Gastrocnemius medialis (tissue), 4 donors: ENCODE measurements around the gene GPRIN1. TPM values are rescaled to one million over a fixed set of nuclear protein-coding genes. Genes with fewer than 3 reads are reported as not detected.
"Not testable (repeated sequence)": the region's sequence is repeated elsewhere in the genome, so short reads cannot be mapped to it uniquely, and the experiment has no call there.

Source experiments
- ATAC-seq, 2 donors: fragments of 150-250 bp; one replicate each; pipeline ENCODE4 v1.9.1; 2016
- DNase-seq, 2 donors: peaks; one replicate each; pipeline ENCODE4 v3.0.0-alpha.2; 2019
- H3K27ac ChIP-seq, 4 donors: fragments of 200-600 bp; sonication (generic); 1 replicate in 1 of 4; 2 replicates in 3 of 4; pipeline ENCODE4 v1.5.1; 2016 to 2018; ENCODE audit warnings: mild to moderate bottlenecking in 2 of 4, moderate library complexity in 1 of 4
- H3K27me3 ChIP-seq, 3 donors: fragments of 200-600 bp; sonication (generic) in 2 of 3; 1 replicate in 1 of 3; 2 replicates in 2 of 3; pipeline versions ENCODE4 v1.5.1 to v1.6.0; 2016 to 2019; ENCODE audit warnings: mild to moderate bottlenecking in 1 of 3, moderate library complexity in 1 of 3
- H3K36me3 ChIP-seq, 2 donors: fragments of 200-600 bp; sonication (generic) in 1 of 2; one replicate each; pipeline ENCODE4 v1.5.1; 2017 to 2018
- H3K4me1 ChIP-seq, 2 donors: fragments of 200-600 bp; sonication (generic) in 1 of 2; one replicate each; pipeline ENCODE4 v1.5.1; 2016 to 2017; ENCODE audit warnings: mild to moderate bottlenecking in 2 of 2
- H3K4me3 ChIP-seq, 4 donors: fragments of 200-600 bp; sonication (generic) in 3 of 4; 1 replicate in 1 of 4; 2 replicates in 3 of 4; pipeline ENCODE4 v1.5.1; 2016 to 2019; ENCODE audit warnings: mild to moderate bottlenecking in 2 of 4
- H3K9me3 ChIP-seq, 3 donors: fragments of 200-600 bp; sonication (generic) in 2 of 3; 1 replicate in 1 of 3; 2 replicates in 2 of 3; pipeline ENCODE4 v1.5.1; 2016 to 2019
- CTCF ChIP-seq, 5 experiments: fragments of 450-650 bp in 3 of 5; fragments of 200-600 bp in 2 of 5; sonication (generic) in 2 of 5; IDR thresholded peaks in 4 of 5; conservative IDR thresholded peaks in 1 of 5; 1 replicate in 4 of 5; 2 replicates in 1 of 5; pipeline ENCODE4 v1.5.1; 2016 to 2019; ENCODE audit warnings: antibody characterized with exemption in 5 of 5, mild to moderate bottlenecking in 3 of 5, moderate library complexity in 3 of 5
- POLR2A ChIP-seq, 2 donors: fragments of 450-650 bp; IDR thresholded peaks; one replicate each; pipeline ENCODE4 v1.6.1; 2017; ENCODE audit warnings: antibody characterized with exemption in 2 of 2, mild to moderate bottlenecking in 2 of 2, moderate library complexity in 2 of 2
- in situ Hi-C, 4 donors: fragments of 200-750 bp; cut with MboI; loops; one replicate each; pipeline versions ENCODE4 v1.15.0 to v1.8.0; 2017; ENCODE audit warnings: low sequenced_read_pairs in 4 of 4
- intact Hi-C: fragments of 100-400 bp; cut with DNase I; formaldehyde crosslinking; loops from one replicate; pipeline ENCODE4 v1.15.1; 2023; ENCODE audit warnings: low total_unique reads
- total RNA-seq, 4 donors: library from RNA; depleted of rRNA; stranded (reverse); fragments of >200 nt; gene quantifications; one replicate each; pipeline versions ENCODE4 v1.1.0 to v1.2.3, GENCODE V29; 2016

The GPRIN1 gene
- total RNA-seq, 4 donors from 2014 or later = 0.35 to 0.78 (median 0.47) TPM

GRCh38 chr5:176603091-176603490 is 6.9 kb downstream of the GPRIN1 start:
- TF ChIP-seq POLR2A (IDR thresholded peaks at IDR 0.05) = no peak
- no peak for TF ChIP-seq CTCF (IDR thresholded peaks at IDR 0.05 in 4 of 5, conservative IDR thresholded peaks at IDR 0.05 in 1 of 5)
- Histone ChIP-seq H3K27me3 (peaks cover 0 to 1% (median 0%) of the 10 kb centered on the region in 3 donors), H3K36me3 (no peaks in the 10 kb centered on the region), H3K27ac (no peak overlapping the region), H3K4me3 (no peak overlapping the region), H3K9me3 (no peaks in the 10 kb centered on the region), H3K4me1 (no peaks in the 10 kb centered on the region)
- in situ Hi-C loops = no loop called here
- no peak for ATAC-seq
- DNase-seq = no peak
- intact Hi-C loops = no loop called here

- DNase-seq (no peak), ATAC-seq (no peak)
- intact Hi-C loops = no loop called here
- TF ChIP-seq POLR2A (IDR thresholded peaks at IDR 0.05) = no peak
- no peak for TF ChIP-seq CTCF (IDR thresholded peaks at IDR 0.05 in 4 of 5, conservative IDR thresholded peaks at IDR 0.05 in 1 of 5)
- Histone ChIP-seq H3K27me3 (peaks cover 0 to 2% (median 0%) of the 10 kb centered on the region in 3 donors), H3K27ac (no peak overlapping the region), H3K36me3 (no peaks in the 10 kb centered on the region), H3K4me1 (no peaks in the 10 kb centered on the region), H3K9me3 (no peaks in the 10 kb centered on the region), H3K4me3 (no peak overlapping the region)
- in situ Hi-C loops = no loop called here
Observed at GRCh38 chr5:176601901-176602482, 8.0 kb downstream of the GPRIN1 start.

GRCh38 chr5:176599749-176600430 is 10.1 kb downstream of the GPRIN1 start:
- H3K4me1 ChIP-seq, H3K27ac ChIP-seq, H3K9me3 ChIP-seq, H3K4me3 ChIP-seq, H3K27me3 ChIP-seq, in situ Hi-C loops, DNase-seq, H3K36me3 ChIP-seq, ATAC-seq, intact Hi-C loops: not testable (repeated sequence)

- intact Hi-C loops (no loop called here), in situ Hi-C loops (no loop called here)
- Histone ChIP-seq H3K9me3 (no peaks in the 10 kb centered on the region), H3K27me3 (peaks cover 0 to 2% (median 2%) of the 10 kb centered on the region in 3 donors), H3K27ac (no peak overlapping the region), H3K4me3 (no peak overlapping the region), H3K36me3 (no peaks in the 10 kb centered on the region), H3K4me1 (no peaks in the 10 kb centered on the region)
- TF ChIP-seq CTCF (IDR thresholded peaks at IDR 0.05 in 4 of 5, conservative IDR thresholded peaks at IDR 0.05 in 1 of 5) (no peak), POLR2A (IDR thresholded peaks at IDR 0.05) (no peak)
- no peak for DNase-seq
- no peak for ATAC-seq
Observed at GRCh38 chr5:176597417-176598389, 12.3 kb downstream of the GPRIN1 start.
